GM23338 (cell line): ENCODE measurements around the gene PTPRN2. TPM values are rescaled to one million over a fixed set of nuclear protein-coding genes. Genes with fewer than 3 reads are reported as not detected.
A peak's percentile ranks its signal among the peaks of the same experiment; 100 is the strongest.

Experiments used
- ATAC-seq: fragments of 200-7000 bp; cut with Tn5 transposase; 3 replicates; pipeline ENCODE4 v1.9.1; 2020
- DNase-seq: peaks from one replicate; pipeline ENCODE4 v3.0.0-alpha.2; 2015; ENCODE audit warnings: low spot score
- H2AFZ ChIP-seq: fragments of 200-600 bp; sonication (generic); 2 replicates; pipeline ENCODE4 v1.8.0; 2016; ENCODE audit warnings: antibody characterized with exemption, mild to moderate bottlenecking, moderate library complexity
- H3F3A ChIP-seq: fragments of 200-600 bp; sonication (generic); replicated peaks from 2 replicates; pipeline ENCODE4 v1.8.0; 2017; ENCODE audit warnings: antibody characterized with exemption, mixed run types, low read depth
- H3K27ac ChIP-seq: fragments of 200-600 bp; sonication (generic); 2 replicates; pipeline ENCODE4 v1.6.1; 2016; ENCODE audit warnings: low read depth
- H3K27me3 ChIP-seq: fragments of 200-600 bp; sonication (generic); 2 replicates; pipeline ENCODE4 v1.8.0; 2016; ENCODE audit warnings: mild to moderate bottlenecking, mixed run types, moderate library complexity; ENCODE audit not compliant: insufficient read depth
- H3K36me3 ChIP-seq: fragments of 200-600 bp; sonication (generic); 2 replicates; pipeline ENCODE4 v1.8.0; 2016; ENCODE audit warnings: mild to moderate bottlenecking; ENCODE audit not compliant: insufficient read depth
- H3K4me1 ChIP-seq: fragments of 200-600 bp; sonication (generic); 2 replicates; pipeline ENCODE4 v1.8.0; 2016; ENCODE audit warnings: mild to moderate bottlenecking, moderate library complexity; ENCODE audit not compliant: insufficient read depth
- H3K4me2 ChIP-seq: fragments of 200-600 bp; sonication (generic); 2 replicates; pipeline ENCODE4 v1.7.1; 2017; ENCODE audit warnings: mixed run types
- H3K4me3 ChIP-seq: fragments of 200-600 bp; sonication (generic); 2 replicates; pipeline ENCODE4 v1.6.1; 2016; ENCODE audit warnings: mixed run types
- H3K79me2 ChIP-seq: fragments of 200-600 bp; sonication (generic); replicated peaks from 2 replicates; pipeline ENCODE4 v1.8.0; 2017; ENCODE audit warnings: mild to moderate bottlenecking; ENCODE audit not compliant: insufficient read depth
- H3K9me2 ChIP-seq: fragments of 200-600 bp; sonication (generic); 2 replicates; pipeline ENCODE4 v1.8.0; 2017; ENCODE audit not compliant: insufficient read depth
- H4K20me1 ChIP-seq: fragments of 200-600 bp; sonication (generic); replicated peaks from 2 replicates; pipeline ENCODE4 v1.8.0; 2017; ENCODE audit warnings: mild to moderate bottlenecking; ENCODE audit not compliant: insufficient read depth
- H3K27ac Mint-ChIP-seq: 2 replicates; pipeline ENCODE4 v1.8.0; 2020; ENCODE audit warnings: inconsistent platforms, mild to moderate bottlenecking, moderate library complexity, mixed read lengths
- H3K27me3 Mint-ChIP-seq: 3 replicates; pipeline ENCODE4 v1.8.0; 2022; ENCODE audit warnings: low read depth, mild to moderate bottlenecking, moderate library complexity, mixed read lengths, inconsistent platforms; ENCODE audit not compliant: insufficient read depth, poor library complexity
- H3K36me3 Mint-ChIP-seq: 3 replicates; pipeline ENCODE4 v1.8.0; 2021; ENCODE audit warnings: low read depth, mild to moderate bottlenecking, inconsistent platforms, moderate library complexity, mixed read lengths
- H3K4me1 Mint-ChIP-seq: 3 replicates; pipeline ENCODE4 v1.8.0; 2020; ENCODE audit warnings: mild to moderate bottlenecking, inconsistent platforms, mixed read lengths
- H3K4me3 Mint-ChIP-seq: 3 replicates; pipeline ENCODE4 v1.8.0; 2021; ENCODE audit warnings: moderate library complexity, mild to moderate bottlenecking, inconsistent platforms, mixed read lengths
- H3K9me3 Mint-ChIP-seq: 3 replicates; pipeline ENCODE4 v1.8.0; 2020; ENCODE audit warnings: moderate library complexity, mild to moderate bottlenecking, inconsistent platforms, mixed read lengths
- CTCF ChIP-seq, 2 experiments: fragments of 200-600 bp in 1 of 2; sonication (generic) in 1 of 2; conservative IDR thresholded peaks; 2 replicates each; pipeline versions ENCODE4 v1.5.1 to v1.6.1; 2016 to 2017; ENCODE audit warnings: antibody characterized with exemption in 2 of 2, low read depth in 2 of 2, mild to moderate bottlenecking in 2 of 2, moderate library complexity in 1 of 2
- EZH2phosphoT487 ChIP-seq: fragments of 200-600 bp; sonication (generic); IDR thresholded peaks from one replicate; pipeline ENCODE4 v1.8.1; 2018; ENCODE audit warnings: antibody characterized with exemption; ENCODE audit not compliant: unreplicated experiment
- JUNB ChIP-seq: IDR thresholded peaks from one replicate; pipeline ENCODE4 v1.6.1; 2016; ENCODE audit warnings: antibody characterized with exemption; ENCODE audit not compliant: unreplicated experiment
- NANOG ChIP-seq: IDR thresholded peaks from 2 replicates; pipeline ENCODE4 v1.6.1; 2016; ENCODE audit warnings: antibody characterized with exemption, borderline replicate concordance
- POLR2AphosphoS5 ChIP-seq: IDR thresholded peaks from 2 replicates; pipeline ENCODE4 v1.6.1; 2016; ENCODE audit warnings: antibody characterized with exemption, low read depth
- STAT1 ChIP-seq: IDR thresholded peaks from one replicate; pipeline ENCODE4 v1.6.1; 2016; ENCODE audit warnings: antibody characterized with exemption; ENCODE audit not compliant: unreplicated experiment
- ZNF114 ChIP-seq: fragments of 250-450 bp; sonication (Bioruptor Pico); IDR thresholded peaks from 2 replicates; pipeline ENCODE4 v1.5.0; 2020; ENCODE audit warnings: mild to moderate bottlenecking, moderate library complexity
- ZNF331 ChIP-seq: fragments of 250-450 bp; sonication (Bioruptor Pico); IDR thresholded peaks from 2 replicates; pipeline ENCODE4 v1.5.0; 2020; ENCODE audit warnings: low read depth, mild to moderate bottlenecking, moderate library complexity
- ZNF462 ChIP-seq: fragments of 250-450 bp; sonication (Bioruptor Pico); IDR thresholded peaks from 2 replicates; pipeline ENCODE4 v1.5.0; 2020; ENCODE audit warnings: mild to moderate bottlenecking, moderate library complexity
- polyA plus RNA-seq: library from polyadenylated mRNA; unstranded; fragments of >200 nt; fragmentation: Nextera tagmentation; extraction: Ambion mirVana; gene quantifications from 2 replicates; pipeline ENCODE4 v1.2.1, GENCODE V29; 2016
- total RNA-seq: library from RNA; depleted of rRNA; stranded (reverse); fragments of >200 nt; shearing (Covaris generic); gene quantifications from 2 replicates; pipeline ENCODE4 v1.2.3, GENCODE V29; 2014

The PTPRN2 gene
- total and polyA plus RNA-seq, 2 experiments from 2014 or later: 0.87 to 4.0 TPM

- Histone ChIP-seq H3K9me2 (no peaks in the 10 kb centered on the region), H3K4me3 (no peak overlapping the region), H3K27me3 (no peaks in the 10 kb centered on the region), H3F3A (no peaks in the 10 kb centered on the region), H3K36me3 (no peaks in the 10 kb centered on the region), H3K4me1 (no peaks in the 10 kb centered on the region), H3K4me2 (no peak overlapping the region), H3K27ac (no peak overlapping the region), H3K79me2 (no peaks in the 10 kb centered on the region), H4K20me1 (no peaks in the 10 kb centered on the region), H2AFZ (no peak overlapping the region)
- H3K4me1 Mint-ChIP-seq: no peaks in the 10 kb centered on the region
- DNase-seq: no peak
- TF ChIP-seq STAT1 (no peak), JUNB (no peak), CTCF (conservative IDR thresholded peaks at IDR 0.05; ENCODE audit: low read depth in 2 of 2) (0 out of 4 replicates have a peak, but pooled peaks of 1 of the 2 experiments have one; percentile 16)
- H3K9me3 Mint-ChIP-seq: peaks cover 44% of the 10 kb centered on the region
- H3K4me3 Mint-ChIP-seq: no peak overlapping the region
- H3K36me3 Mint-ChIP-seq: peaks cover 35% of the 10 kb centered on the region
- H3K27me3 Mint-ChIP-seq: peaks cover 10% of the 10 kb centered on the region
- no peak overlapping the region for H3K27ac Mint-ChIP-seq
- ATAC-seq: no peak
Measured at GRCh38 chr7:157656195-157656769, 931.3 kb downstream of the PTPRN2 start.

- TF ChIP-seq POLR2AphosphoS5 (no peak), NANOG (no peak)
- Histone ChIP-seq H3K4me3 (no peak overlapping the region), H3K36me3 (no peaks in the 10 kb centered on the region), H3K27me3 (no peaks in the 10 kb centered on the region), H3K27ac (no peak overlapping the region), H3K79me2 (no peaks in the 10 kb centered on the region), H3F3A (no peaks in the 10 kb centered on the region), H4K20me1 (no peaks in the 10 kb centered on the region), H2AFZ (no peak overlapping the region), H3K4me1 (no peaks in the 10 kb centered on the region), H3K9me2 (no peaks in the 10 kb centered on the region), H3K4me2 (no peak overlapping the region)
- DNase-seq (no peak), ATAC-seq (no peak)
- Mint-ChIP-seq H3K9me3 (peaks cover 40% of the 10 kb centered on the region), H3K27me3 (peaks cover 7% of the 10 kb centered on the region), H3K4me1 (no peaks in the 10 kb centered on the region; the same call in 2 of the 3 replicates), H3K36me3 (peaks cover 36% of the 10 kb centered on the region), H3K4me3 (no peak overlapping the region), H3K27ac (no peak overlapping the region)
Measured at GRCh38 chr7:157654350-157654749, 933.3 kb downstream of the PTPRN2 start.

- Histone ChIP-seq H3F3A (no peaks in the 10 kb centered on the region), H3K36me3 (no peaks in the 10 kb centered on the region), H3K79me2 (no peaks in the 10 kb centered on the region), H3K27me3 (no peaks in the 10 kb centered on the region), H3K27ac (no peak overlapping the region), H3K4me1 (no peaks in the 10 kb centered on the region), H2AFZ (no peak overlapping the region), H3K9me2 (no peaks in the 10 kb centered on the region), H3K4me3 (no peak overlapping the region), H3K4me2 (no peak overlapping the region), H4K20me1 (no peaks in the 10 kb centered on the region)
- H3K36me3 Mint-ChIP-seq: peaks cover 36% of the 10 kb centered on the region
- peaks cover 7% of the 10 kb centered on the region for H3K27me3 Mint-ChIP-seq
- no peak overlapping the region for H3K4me3 Mint-ChIP-seq
- DNase-seq (no peak), ATAC-seq (no peak)
- H3K27ac Mint-ChIP-seq: no peak overlapping the region
- no peaks in the 10 kb centered on the region; the same call in 2 of the 3 replicates for H3K4me1 Mint-ChIP-seq
- H3K9me3 Mint-ChIP-seq: peaks cover 39% of the 10 kb centered on the region
- TF ChIP-seq ZNF114 (CRISPR knock-in tag) (no peak), ZNF462 (CRISPR knock-in tag) (no peak), ZNF331 (CRISPR knock-in tag) (no peak), EZH2phosphoT487 (no peak)
Measured at GRCh38 chr7:157653827-157654207, 933.8 kb downstream of the PTPRN2 start.
